ENCODE data around the gene CAPN1.
A peak's percentile ranks its signal among the peaks of the same experiment; 100 is the strongest.

Gene CAPN1

DNA sequence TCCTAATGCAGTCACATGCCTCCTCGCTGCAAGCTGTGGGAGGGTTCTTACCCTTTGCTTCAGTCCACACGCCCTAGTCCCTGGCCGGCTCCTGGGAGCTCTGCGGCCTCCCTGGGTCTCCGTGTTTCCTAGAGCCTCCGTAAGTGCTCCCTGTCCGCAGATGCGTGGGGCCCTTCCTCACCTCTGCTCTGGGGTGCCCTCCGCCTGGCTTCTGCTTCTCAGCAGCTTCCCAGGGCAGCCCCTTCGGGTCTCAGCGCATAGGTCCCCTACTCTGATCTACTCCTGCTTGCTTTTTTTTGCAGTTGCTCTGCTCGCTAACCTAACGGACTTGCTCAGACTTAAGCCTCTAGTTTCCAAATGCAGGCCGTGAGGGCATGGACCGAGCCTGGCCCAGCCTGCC, 22.4 kb downstream of the CAPN1 start:
- DNase-seq: no peak

DNA sequence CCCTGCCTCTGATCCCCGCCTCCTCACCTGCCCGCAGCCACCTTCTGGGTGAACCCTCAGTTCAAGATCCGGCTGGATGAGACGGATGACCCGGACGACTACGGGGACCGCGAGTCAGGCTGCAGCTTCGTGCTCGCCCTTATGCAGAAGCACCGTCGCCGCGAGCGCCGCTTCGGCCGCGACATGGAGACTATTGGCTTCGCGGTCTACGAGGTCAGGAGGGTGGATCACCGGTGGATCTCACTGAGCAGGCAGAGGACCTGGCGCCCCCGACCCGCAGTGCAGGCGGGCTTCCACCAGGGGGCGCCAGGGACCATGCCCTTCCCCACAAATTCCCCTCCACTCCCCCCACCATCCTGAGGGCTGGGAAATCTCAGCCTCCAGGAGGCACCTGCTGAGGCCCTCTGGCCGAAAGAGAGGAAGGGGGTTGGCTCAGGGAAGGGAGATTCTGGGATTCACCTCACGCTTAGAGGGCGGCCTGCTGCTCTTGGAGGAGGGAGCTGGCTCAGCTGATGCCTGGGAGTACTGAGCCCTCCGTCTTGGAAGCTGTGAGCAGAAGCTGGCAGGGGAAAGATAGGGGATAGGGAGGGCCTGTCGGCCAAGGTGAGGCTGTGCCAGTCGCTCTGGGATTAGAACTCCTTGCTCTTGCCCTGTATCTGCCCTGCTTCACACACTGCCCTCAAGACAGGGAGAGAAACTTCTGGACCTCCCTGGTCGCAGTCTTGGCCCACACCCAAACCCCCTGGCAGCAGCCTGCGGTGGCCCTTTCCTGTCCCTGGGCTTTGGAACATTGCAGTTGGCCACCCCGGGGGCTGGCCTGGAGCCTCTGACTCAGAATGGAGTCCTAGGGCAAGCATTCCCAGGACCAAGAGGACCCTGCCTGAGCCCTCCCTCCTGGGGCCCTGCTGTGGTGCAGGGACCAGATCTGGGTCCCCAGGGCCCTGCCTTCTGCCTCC, 23.2 kb downstream of the CAPN1 start:
- DNase-seq: peak in 1 of 2 donors; percentile 55

DNA sequence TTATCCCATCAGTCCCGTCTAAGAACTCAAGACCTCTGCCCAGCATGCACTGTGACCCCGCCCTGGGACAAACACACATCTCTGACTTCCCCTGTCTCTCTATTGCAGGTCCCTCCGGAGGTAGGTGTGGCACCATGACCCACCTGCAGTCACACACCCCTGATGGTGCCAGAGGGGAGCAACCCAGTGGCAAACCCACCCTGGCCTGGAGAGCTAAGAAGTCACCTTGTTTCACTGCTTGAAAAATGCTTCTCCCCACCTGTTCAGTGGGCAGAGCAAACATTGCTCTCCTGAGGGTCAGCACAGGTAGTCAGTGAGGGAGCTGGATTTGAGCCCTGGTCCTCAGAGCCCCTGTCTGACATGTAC, 23.9 kb downstream of the CAPN1 start:
- no peak for DNase-seq

DNA sequence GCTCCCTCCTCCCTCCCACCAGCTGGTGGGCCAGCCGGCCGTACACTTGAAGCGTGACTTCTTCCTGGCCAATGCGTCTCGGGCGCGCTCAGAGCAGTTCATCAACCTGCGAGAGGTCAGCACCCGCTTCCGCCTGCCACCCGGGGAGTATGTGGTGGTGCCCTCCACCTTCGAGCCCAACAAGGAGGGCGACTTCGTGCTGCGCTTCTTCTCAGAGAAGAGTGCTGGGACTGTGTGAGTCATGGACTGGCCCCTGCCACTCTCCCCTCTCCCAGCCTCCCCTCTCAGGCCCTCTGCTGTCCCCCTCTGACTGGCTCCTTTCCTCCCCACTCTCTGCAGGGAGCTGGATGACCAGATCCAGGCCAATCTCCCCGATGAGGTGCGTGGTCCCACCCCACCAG, 24.7 kb downstream of the CAPN1 start:
- no peak for DNase-seq

DNA sequence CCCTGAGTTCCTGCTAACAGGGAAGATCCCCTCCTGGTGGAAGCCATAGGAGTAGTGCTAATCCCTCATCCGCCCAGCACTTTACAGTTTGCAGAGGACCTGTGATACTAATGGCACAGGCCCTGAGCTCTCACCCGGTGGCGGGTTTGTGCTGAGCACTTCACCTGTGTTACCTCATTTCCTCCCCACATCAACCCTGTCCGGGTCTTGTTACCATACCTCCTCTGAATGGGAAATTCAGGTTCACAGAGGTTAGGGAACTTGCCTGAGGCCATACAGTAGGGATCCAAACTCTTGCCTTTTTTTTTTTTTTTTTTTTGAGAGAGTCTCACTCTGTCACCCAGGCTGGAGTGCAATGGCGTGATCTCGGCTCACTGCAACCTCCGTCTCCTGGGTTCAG, 25.2 kb downstream of the CAPN1 start:
- no peak for DNase-seq

DNA sequence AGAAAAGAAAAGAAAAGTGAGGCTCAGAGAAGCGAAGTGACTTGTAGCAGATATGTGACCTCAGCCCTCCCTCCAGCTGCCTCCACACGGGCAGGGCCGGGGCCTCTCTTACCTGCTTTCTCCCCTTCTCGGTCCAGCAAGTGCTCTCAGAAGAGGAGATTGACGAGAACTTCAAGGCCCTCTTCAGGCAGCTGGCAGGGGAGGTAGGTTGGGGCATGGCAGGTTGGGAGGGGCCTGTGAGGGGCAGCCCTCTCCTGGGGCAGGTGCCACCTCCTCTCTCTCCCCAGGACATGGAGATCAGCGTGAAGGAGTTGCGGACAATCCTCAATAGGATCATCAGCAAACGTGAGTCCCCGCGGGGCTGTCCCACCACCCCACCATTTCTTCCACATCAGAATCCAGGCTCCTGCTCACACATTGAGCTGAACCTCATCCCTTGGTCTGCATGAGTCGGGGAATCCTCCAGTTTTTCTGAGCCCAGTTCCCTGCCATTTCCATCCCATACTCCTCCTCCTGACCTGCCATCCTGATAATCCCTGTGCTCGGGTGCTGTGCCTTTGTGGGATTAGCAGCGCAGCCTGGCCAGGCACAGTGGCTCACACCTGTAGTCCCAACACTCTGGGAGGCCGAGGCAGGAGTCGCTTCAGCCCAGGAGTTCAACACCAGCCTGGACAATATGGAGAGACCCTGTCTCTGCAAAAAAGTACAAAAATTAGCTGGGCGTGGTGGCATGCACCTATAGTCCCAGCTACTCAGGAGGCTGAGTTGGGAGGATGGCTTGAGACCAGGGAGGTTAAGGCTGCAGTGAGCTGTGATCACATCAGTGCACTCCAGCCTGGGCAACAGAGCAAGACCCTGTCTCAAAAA, 26.4 kb downstream of the CAPN1 start:
- no peak for DNase-seq

DNA sequence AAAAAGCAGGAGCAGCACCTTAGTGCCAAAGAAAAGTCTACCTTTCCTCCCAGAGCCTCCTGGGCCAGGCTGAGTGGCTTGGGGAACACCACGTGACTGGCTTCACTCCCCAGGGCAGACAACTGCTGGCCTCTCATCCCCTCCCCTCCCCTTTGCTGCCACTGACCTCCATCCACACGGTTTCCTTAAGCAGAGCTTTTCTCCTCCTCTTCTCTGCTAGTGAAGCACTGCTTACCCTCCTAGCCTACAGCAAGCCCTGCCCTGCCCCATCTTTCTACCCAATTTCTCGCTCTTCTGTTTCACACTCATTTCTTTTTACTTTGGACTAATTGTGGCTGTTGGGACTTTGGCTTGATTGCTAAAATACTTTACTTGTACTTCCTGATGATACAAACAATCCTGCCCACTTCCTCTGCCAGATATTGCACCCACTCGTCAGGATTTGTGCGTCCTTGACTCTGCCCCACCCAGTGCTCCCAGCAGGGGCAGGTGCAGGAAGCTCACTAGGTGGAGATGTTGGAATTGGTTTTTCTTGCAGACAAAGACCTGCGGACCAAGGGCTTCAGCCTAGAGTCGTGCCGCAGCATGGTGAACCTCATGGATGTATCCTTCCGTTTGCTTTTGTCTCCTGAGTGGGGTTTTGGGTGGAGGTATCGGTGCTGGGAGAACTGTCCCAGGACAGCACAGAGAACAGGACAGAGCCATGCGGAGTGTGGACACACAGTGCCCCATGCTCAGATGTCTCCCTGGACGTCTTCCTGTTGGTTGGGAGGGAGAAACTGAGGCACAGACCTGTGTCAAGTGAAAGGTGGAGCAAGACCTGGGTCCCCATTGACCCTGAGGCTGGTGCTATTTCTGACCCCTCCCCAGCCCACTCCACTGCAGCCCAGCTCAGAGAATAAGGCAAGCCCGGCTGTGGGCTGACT, 27.3 kb downstream of the CAPN1 start:
- no peak for DNase-seq

DNA sequence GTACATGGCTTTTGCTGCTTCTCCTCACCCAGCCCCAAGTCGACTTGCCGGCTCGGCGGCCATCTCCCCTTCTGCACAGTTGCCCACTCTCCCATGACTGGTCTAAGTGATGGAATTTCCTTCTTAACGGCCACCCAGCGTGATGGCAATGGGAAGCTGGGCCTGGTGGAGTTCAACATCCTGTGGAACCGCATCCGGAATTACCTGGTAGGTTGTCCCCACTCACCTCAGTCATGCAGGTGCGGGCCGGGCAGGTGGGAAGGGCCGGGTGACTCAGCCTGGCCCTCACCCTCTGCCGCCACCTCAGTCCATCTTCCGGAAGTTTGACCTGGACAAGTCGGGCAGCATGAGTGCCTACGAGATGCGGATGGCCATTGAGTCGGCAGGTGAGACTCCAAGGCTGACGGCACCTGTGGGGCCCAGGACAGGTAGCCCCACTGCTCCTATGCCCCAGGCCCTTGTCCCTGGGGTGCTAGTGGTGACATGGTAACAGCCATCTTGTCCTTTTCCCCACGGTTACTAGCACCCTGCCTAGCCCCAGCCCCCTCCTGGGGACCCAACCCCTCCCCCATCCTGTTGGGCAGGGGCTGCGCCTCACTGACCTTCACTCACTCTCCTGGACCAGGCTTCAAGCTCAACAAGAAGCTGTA, 28.1 kb downstream of the CAPN1 start:
- DNase-seq: no peak

DNA sequence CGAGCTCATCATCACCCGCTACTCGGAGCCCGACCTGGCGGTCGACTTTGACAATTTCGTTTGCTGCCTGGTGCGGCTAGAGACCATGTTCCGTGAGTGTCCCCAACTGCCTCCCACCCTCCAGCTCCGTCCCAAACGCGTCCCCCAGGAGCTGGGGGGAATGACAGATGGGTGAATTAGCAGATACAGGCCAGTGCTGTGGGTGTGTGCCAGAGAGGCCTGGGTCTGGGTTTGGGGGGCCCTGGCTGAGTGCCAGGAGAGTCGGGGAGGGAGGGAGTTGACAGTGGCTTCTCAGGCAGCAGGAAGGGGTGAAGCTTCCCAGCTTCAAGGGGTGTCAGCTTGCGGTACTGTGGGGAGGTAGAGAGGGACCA, 28.6 kb downstream of the CAPN1 start:
- DNase-seq: no peak

DNA sequence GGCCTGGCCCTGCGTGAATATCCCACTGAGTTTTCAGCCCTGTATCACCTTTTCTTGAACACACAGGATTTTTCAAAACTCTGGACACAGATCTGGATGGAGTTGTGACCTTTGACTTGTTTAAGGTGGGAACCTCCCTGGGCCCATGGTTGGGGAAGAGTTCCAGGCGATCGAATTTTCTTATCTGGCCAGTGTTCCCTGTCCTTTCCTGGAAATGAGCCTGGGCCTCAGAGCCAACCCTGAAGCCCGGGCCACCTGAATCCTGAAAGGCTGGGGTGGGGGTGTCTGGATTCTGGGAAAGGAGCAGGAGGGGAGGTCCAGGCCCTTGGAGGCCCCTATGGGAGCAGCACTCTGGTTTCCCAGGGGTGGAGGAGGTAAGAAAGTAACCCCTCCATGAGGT, 29.0 kb downstream of the CAPN1 start:
- no peak for DNase-seq

DNA sequence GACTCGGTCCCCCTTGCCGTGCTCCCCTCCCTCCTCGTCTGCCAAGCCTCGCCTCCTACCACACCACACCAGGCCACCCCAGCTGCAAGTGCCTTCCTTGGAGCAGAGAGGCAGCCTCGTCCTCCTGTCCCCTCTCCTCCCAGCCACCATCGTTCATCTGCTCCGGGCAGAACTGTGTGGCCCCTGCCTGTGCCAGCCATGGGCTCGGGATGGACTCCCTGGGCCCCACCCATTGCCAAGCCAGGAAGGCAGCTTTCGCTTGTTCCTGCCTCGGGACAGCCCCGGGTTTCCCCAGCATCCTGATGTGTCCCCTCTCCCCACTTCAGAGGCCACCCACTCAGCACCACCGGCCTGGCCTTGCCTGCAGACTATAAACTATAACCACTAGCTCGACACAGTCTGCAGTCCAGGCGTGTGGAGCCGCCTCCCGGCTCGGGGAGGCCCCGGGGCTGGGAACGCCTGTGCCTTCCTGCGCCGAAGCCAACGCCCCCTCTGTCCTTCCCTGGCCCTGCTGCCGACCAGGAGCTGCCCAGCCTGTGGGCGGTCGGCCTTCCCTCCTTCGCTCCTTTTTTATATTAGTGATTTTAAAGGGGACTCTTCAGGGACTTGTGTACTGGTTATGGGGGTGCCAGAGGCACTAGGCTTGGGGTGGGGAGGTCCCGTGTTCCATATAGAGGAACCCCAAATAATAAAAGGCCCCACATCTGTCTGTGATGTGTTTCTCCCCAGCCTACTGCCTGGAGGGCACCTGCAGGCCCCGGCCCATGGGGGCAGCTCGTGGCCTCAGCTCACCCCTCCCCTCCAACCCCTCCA, 29.8 kb downstream of the CAPN1 start:
- DNase-seq: no peak

DNA sequence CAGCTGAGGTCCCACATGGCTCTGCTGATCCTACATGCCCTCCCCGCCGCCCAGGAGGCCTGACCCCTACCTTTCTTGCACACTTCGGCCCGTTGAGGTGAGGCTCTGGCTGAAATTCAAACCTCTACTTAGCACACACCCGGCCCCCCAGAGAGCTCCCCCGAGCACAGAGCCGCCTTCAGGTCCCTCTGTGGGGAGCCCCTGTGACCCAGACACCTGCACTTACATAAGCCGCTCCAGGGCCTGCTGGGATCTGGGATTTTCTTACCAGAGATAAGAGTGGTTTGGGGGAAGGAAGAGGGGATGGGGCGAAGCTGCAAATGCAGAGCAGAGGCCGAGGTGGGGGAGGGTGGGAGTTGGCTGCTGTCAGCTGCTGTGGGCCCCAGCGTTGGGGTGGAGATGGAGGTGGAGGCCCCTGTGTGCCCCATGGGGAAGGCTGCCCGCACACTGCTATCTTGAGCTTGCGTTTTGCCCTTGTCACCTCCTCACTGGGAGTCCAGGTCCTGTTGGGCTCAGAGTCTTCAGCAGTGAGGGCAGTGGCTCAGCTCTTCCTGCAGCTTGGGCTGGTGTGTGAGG, 30.6 kb downstream of the CAPN1 start:
- no peak for DNase-seq

DNA sequence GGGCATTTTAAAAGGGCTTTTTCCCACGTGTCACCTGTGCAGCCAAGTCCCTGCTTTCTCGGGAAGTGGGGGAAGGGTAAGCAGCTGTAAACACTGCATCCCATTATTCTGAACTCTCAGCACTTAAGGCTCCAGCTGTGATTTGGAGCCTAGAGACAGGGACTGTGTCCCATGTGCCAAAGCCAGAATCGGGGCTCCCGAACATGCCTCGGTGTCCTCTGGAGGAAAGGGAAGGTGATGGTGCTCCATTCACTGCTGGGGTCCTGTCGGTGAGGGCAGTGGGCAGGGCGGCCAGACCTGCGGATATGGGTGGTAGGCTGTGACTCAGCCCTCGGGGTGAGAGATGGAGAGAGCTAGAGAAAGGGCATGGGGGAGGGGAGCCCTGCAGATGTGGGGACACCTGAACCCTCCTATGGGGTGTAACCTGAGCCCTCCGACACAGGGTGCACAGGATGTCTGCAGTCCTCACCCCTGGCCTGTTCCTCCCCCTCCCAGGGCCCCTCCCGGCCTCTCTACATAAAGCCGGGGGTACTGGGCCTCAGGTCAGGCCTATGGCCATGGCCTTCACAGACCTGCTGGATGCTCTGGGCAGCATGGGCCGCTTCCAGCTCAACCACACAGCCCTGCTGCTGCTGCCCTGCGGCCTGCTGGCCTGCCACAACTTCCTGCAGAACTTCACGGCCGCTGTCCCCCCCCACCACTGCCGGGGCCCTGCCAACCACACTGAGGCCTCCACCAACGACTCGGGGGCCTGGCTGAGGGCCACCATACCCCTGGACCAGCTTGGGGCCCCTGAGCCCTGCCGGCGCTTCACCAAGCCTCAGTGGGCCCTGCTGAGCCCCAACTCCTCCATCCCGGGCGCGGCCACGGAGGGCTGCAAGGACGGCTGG, 31.8 kb downstream of the CAPN1 start:
- no peak for DNase-seq

DNA sequence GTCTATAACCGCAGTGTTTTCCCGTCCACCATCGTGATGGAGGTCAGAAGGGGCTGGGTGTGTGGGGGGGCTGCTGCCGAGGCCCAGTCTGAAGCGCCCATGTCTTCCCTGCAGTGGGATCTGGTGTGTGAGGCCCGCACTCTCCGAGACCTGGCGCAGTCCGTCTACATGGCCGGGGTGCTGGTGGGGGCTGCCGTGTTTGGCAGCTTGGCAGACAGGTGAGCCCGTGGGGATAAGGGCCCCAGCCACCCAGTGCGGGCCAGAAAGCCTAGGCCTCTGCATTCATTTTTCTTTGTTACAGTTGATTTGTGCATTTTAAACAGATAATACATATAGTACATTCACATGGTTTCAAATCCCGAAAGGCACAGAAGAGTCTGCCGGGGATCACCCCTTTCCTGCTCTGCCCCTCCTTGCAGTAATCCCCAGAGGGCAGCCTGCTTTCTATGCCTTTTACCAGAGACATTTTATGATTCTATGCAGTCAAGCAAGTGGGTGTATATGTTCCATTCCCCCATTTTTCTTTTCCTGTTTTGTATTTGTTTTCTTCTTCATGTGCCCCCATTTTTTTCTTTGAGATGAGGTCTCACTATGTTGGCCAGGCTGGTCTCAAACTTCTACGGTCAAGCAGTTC, 32.6 kb downstream of the CAPN1 start:
- no peak for DNase-seq

DNA sequence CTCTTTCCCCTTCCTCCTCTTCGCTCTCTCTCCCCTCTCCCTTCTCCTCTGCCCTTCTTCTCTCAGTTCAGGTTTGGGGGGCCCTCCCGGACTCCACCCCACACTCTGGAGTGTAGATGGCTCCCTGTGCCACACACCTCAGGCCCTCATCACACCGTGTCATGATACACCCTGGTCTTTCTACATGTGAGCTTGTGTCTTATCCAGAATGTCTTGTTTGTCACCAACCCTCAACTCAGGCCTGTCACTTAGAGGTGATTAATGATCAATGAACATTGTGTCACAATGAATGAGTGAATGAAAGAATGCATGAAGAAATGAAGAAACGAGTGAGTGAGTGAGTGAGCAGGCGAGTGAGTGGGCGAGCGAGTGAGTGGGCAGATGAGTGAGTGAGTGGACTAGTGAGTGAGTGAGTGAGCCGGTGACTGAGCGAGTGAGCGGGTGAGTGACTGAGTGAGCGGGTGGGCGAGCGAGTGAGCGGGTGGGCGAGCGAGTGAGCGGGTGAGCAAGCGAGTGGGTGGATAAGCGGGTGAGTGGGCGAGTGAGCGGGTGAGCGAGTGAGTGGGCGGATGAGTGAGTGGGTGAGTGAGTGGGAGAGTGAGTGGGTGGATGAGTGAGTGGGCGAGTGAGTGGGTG, 33.8 kb downstream of the CAPN1 start:
- DNase-seq: peak; percentile 15 to 18

DNA sequence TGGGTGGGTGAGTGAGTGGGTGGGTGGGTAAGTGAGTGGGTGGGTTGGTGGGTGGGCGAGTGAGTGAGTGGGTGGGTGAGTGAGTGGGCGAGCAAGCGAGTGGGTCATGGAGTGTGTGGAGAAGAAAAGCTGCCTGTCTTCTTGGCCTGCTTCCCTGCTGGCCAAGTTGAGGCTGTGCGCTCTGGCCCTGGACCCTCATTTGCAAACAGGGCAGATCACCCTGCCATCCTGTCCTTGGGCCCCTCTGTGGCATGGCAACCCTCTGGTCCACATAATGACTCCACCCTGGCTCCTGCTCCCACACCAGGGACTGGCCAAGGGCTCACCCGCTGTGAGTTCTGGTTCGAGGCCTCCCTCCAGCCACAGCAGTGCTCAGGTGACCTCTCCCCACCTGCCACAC, 35.1 kb downstream of the CAPN1 start:
- DNase-seq: no peak

DNA sequence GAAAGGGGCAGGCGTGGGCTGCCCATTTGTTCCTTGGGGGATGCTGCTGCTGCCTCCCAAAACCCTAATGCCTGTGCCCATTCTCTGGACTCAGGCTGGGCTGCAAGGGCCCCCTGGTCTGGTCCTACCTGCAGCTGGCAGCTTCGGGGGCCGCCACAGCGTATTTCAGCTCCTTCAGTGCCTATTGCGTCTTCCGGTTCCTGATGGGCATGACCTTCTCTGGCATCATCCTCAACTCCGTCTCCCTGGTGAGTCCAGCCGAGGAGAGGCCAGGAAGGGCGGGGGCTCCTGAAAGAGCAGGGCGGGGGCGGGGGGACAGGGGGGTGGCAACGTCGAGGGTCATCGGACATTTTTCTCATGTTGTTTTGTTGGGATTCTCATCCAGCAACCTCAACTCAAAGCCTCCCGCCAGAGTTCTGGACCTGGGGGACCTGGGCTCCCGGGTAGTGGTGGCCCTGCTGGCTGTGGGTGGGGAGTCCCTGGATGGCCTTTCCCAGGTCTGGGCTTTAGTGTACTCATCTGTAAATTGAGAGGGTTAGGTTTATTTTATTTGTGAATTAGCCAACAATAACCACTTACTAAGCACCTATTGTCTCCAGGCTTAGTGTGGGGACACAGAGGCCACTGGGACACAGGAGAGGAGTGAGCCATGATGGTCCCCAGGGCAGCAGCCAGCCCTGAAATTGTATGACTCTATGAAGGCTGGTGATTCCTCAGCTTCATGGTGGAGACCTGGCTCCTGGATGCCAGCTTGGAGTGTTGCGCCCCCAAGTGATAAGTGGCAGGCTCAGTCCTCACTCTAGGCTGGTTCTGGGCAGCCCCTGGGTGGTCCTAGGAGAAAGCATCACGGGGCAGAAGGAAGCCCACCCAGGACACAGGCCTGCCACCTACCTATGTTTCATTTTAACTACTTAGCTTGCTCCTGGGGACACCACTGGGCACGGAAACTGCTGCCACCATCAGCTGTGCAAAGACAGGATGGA, 36.0 kb downstream of the CAPN1 start:
- no peak for DNase-seq

DNA sequence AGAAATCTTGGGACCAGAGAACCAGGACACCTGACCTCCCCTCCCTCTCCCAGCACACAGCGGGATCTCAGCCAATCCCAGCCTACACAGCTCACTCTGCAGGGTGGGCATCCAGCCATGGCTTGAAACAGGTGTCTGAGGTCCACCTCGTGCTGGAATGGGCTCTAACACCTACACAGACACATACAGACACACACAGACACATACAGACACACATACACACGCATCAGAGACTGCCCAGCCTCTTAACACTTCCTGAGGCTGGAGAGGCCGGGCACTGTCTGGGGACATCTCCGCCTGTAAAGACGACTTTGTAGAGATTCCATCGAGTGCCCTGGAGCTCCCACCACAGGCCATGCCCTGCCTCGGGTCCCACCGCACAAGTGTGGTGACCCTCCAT, 36.7 kb downstream of the CAPN1 start:
- DNase-seq: no peak

All from inflammatory macrophage treated with lipopolysaccharide for 1 hour (primary cell).